Liver (tissue), 2 donors: ENCODE measurements around the gene WDR76.

Experiments used
- CTCF ChIP-seq: fragments of 150-350 bp; IDR thresholded peaks from 2 replicates; pipeline ENCODE4 v1.5.1; 2017; ENCODE audit warnings: improper control_type of control experiment, low read depth, low read length; ENCODE audit not compliant: missing input control
- REST ChIP-seq: IDR thresholded peaks from 2 replicates; pipeline ENCODE4 v1.6.1; 2016; ENCODE audit warnings: antibody characterized with exemption, mild to moderate bottlenecking
- donor health status: healthy.

GRCh38 chr15:43916326-43916660 lies 89.5 kb downstream of the WDR76 start:
- TF ChIP-seq CTCF = no peak
- TF ChIP-seq REST = no peak
